WI38 (cell line): ENCODE results near the gene B4GALNT4.
"Not testable (repeated sequence)": the region's sequence is repeated elsewhere in the genome, so short reads cannot be mapped to it uniquely, and the experiment has no call there.

Source experiments
- H3K4me3 ChIP-seq: 2 replicates; pipeline ENCODE4 v1.5.1; 2011; ENCODE audit warnings: low read depth, mild to moderate bottlenecking, control low read depth, low read length
- CTCF ChIP-seq: IDR thresholded peaks from 2 replicates; pipeline ENCODE4 v1.5.1; 2012; ENCODE audit warnings: low read depth, mild to moderate bottlenecking, control low read depth, low read length

Gene B4GALNT4

GRCh38 chr11:369336-370018, at the start of gene B4GALNT4:
TSS of gene B4GALNT4 (plus strand) at chr11:369499. CDS start at chr11:369804, 305 bp downstream.
- H3K4me3 ChIP-seq: no peak within 1 kb of the TSS
- no peak for TF ChIP-seq CTCF

- H3K4me3 ChIP-seq: peak overlapping the region; percentile 77
These were observed 49.4 kb upstream of the B4GALNT4 start for GRCh38 chr11:319888-320273.

GRCh38 chr11:324156-324555, 45.1 kb upstream of the B4GALNT4 start:
- no peak overlapping the region for H3K4me3 ChIP-seq
- no peak for TF ChIP-seq CTCF

GRCh38 chr11:324593-325517, 44.4 kb upstream of the B4GALNT4 start:
- not testable (repeated sequence) for H3K4me3 ChIP-seq

GRCh38 chr11:325796-326591, 43.3 kb upstream of the B4GALNT4 start:
- no peak for TF ChIP-seq CTCF
- no peak overlapping the region for H3K4me3 ChIP-seq

- TF ChIP-seq CTCF: no peak
- H3K4me3 ChIP-seq: no peak overlapping the region
These were observed 42.8 kb upstream of the B4GALNT4 start for GRCh38 chr11:326592-326841.

GRCh38 chr11:326842-327580, 42.3 kb upstream of the B4GALNT4 start:
- TF ChIP-seq CTCF: no peak
- H3K4me3 ChIP-seq: no peak overlapping the region
